Endothelial cell of umbilical vein (primary cell): ENCODE measurements around the gene CSK. TPM values are rescaled to one million over a fixed set of nuclear protein-coding genes. Genes with fewer than 3 reads are reported as not detected.

Experiments used
- BruUV-seq: library from RNA; stranded (reverse); fragments of 400-500 nt; replicated peaks from 2 replicates; lab custom pipeline; 2021; lab: Mats Ljungman, UMichigan
- CTCF ChIA-PET: fragments of 300-600, 350-600 bp; sonication (Branson Sonifier 250); formaldehyde crosslinking; loops from one replicate; lab custom pipeline; 2021; ENCODE audit warnings: antibody characterized with exemption, inconsistent platforms; lab: Charles Lee
- POLR2A ChIA-PET: fragments of 300-600, 350-600 bp; sonication (Branson Sonifier 250); formaldehyde crosslinking; loops from one replicate; lab custom pipeline; 2021; ENCODE audit warnings: antibody characterized with exemption, inconsistent platforms; lab: Charles Lee
- DNase-seq: peaks from one replicate; pipeline ENCODE4 v3.0.0-alpha.2; 2011; ENCODE audit warnings: low read depth, low spot score
- FAIRE-seq: peaks from 2 replicates; lab custom pipeline; 2011; peaks lifted over from hg19 to GRCh38; lab: Jason Lieb, UNC
- H2AFZ ChIP-seq: 2 replicates; pipeline ENCODE4 v1.6.0; 2012; ENCODE audit warnings: low read depth, low read length, control low read depth, inconsistent platforms
- H3K27ac ChIP-seq: 2 replicates; pipeline ENCODE4 v1.5.1; 2011; ENCODE audit warnings: low read depth, mild to moderate bottlenecking, control low read depth, low read length, moderate library complexity; ENCODE audit not compliant: insufficient read depth
- H3K27me3 ChIP-seq, 2 experiments: 2 replicates each; pipeline versions ENCODE4 v1.6.0 to v1.6.1; 2011; ENCODE audit warnings: low read length in 2 of 2, mixed read lengths in 1 of 2; ENCODE audit not compliant: control insufficient read depth in 2 of 2, insufficient read depth in 2 of 2
- H3K36me3 ChIP-seq, 2 experiments: 2 replicates in 1 of 2; 3 replicates in 1 of 2; pipeline ENCODE4 v1.5.1; 2011; ENCODE audit warnings: low read length in 2 of 2, mild to moderate bottlenecking in 1 of 2, moderate library complexity in 1 of 2; ENCODE audit not compliant: control insufficient read depth in 2 of 2, insufficient read depth in 2 of 2; ENCODE audit errors: extremely low read depth in 1 of 2
- H3K4me1 ChIP-seq: 3 replicates; pipeline ENCODE4 v1.5.1; 2011; ENCODE audit warnings: mild to moderate bottlenecking, low read length; ENCODE audit not compliant: control insufficient read depth, insufficient read depth; ENCODE audit errors: extremely low read depth
- H3K4me2 ChIP-seq: 2 replicates; pipeline ENCODE4 v1.6.1; 2011; ENCODE audit warnings: low read length, control low read depth, mixed read lengths; ENCODE audit not compliant: insufficient read depth
- H3K4me3 ChIP-seq, 3 experiments: fragments of 200-600 bp in 1 of 3; sonication (generic), shearing (Covaris generic) in 1 of 3; replicated peaks in 1 of 3; 2 replicates each; pipeline ENCODE4 v1.5.1; 2011 to 2016; ENCODE audit warnings: control low read depth in 3 of 3, low read length in 3 of 3, mild to moderate bottlenecking in 2 of 3, inconsistent platforms in 1 of 3, low read depth in 1 of 3, moderate library complexity in 1 of 3; ENCODE audit not compliant: insufficient read depth in 1 of 3
- H3K79me2 ChIP-seq: 2 replicates; pipeline ENCODE4 v1.6.0; 2012; ENCODE audit warnings: low read length, inconsistent platforms; ENCODE audit not compliant: control insufficient read depth, insufficient read depth
- H3K9ac ChIP-seq: replicated peaks from 2 replicates; pipeline ENCODE3; 2011; ENCODE audit warnings: low read length, control low read depth; ENCODE audit not compliant: insufficient read depth; ENCODE audit errors: extremely low read depth
- H3K9me1 ChIP-seq: replicated peaks from 3 replicates; pipeline ENCODE4 v1.6.0; 2011; ENCODE audit warnings: mild to moderate bottlenecking, low read length; ENCODE audit not compliant: control insufficient read depth, insufficient read depth; ENCODE audit errors: extremely low read depth
- H3K9me3 ChIP-seq: replicated peaks from 2 replicates; pipeline ENCODE4 v1.5.1; 2012; ENCODE audit warnings: low read length, inconsistent platforms; ENCODE audit not compliant: control insufficient read depth, insufficient read depth
- H4K20me1 ChIP-seq: replicated peaks from 2 replicates; pipeline ENCODE3; 2011; ENCODE audit warnings: mild to moderate bottlenecking, low read length; ENCODE audit not compliant: control insufficient read depth, insufficient read depth; ENCODE audit errors: extremely low read depth
- EZH2 ChIP-seq: IDR thresholded peaks from 2 replicates; pipeline ENCODE4 v1.6.1; 2012; ENCODE audit warnings: borderline replicate concordance, low read depth, mild to moderate bottlenecking, moderate library complexity, low read length, inconsistent platforms; ENCODE audit not compliant: severe bottlenecking
- MAX ChIP-seq: IDR thresholded peaks from 2 replicates; pipeline ENCODE4 v1.6.1; 2011; ENCODE audit not compliant: insufficient read depth, insufficient read length
- MYC ChIP-seq: IDR thresholded peaks from one replicate; pipeline ENCODE4 v1.6.1; 2011; ENCODE audit warnings: mild to moderate bottlenecking, low read depth, low read length
- dilution Hi-C: fragments of 300-500 bp; cut with MboI; formaldehyde crosslinking; loops from one replicate; pipeline ENCODE4 v1.15.0; 2019; ENCODE audit warnings: low sequenced_read_pairs; ENCODE audit not compliant: extremely low pct_ligation_motif_present
- intact Hi-C: fragments of 100-400 bp; cut with micrococcal nuclease; formaldehyde crosslinking; loops from one replicate; pipeline ENCODE4 v1.10.0; 2022
- polyA plus RNA-seq, 4 experiments: library from polyadenylated mRNA; depleted of rRNA in 3 of 4; stranded (reverse) in 3 of 4; unstranded in 1 of 4; fragments of >200 nt; gene quantifications; 2 replicates each; pipeline versions ENCODE4 v1.2.1 to v1.2.3, GENCODE V29; 2011 to 2012; ENCODE audit warnings: missing spikeins in 1 of 4
- total RNA-seq: library from RNA; stranded (reverse); gene quantifications from 2 replicates; pipeline ENCODE4 v1.2.3, GENCODE V29; 2021
- TF ChIP-seq, protein P1 (sequence below), 2 donors: IDR thresholded peaks; 1 replicate in 1 of 2; 2 replicates in 1 of 2; pipeline ENCODE4 v1.5.1; 2011; ENCODE audit warnings: low read length in 2 of 2, mild to moderate bottlenecking in 2 of 2, moderate library complexity in 2 of 2, control low read depth in 1 of 2, inconsistent platforms in 1 of 2, low read depth in 1 of 2; ENCODE audit not compliant: insufficient read depth in 1 of 2; ENCODE audit errors: extremely low read depth in 1 of 2

The CSK gene
- total and polyA plus RNA-seq, 2 donors (not counting 3 experiments of a cell fraction or from before 2014, with no cell fraction given), result 41.2 to 104 TPM

DNA sequence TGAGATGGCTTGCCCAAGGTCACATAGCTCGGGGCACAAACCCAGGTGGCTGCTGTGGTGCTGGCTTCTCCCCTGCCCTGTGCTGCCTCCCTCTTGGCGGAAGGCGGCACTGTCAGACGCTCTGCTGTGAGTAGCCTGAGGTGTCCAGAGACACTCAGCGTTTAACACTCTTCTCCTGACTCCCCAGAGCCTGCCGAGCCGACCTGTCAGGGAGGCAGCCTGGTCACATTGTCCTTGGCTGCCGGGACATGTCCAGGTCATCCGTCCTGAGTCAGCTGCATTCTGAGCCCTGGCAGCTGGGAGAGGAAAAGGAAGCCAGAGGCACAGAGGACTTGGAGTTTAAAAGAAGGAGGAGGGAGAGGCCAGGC lies 35.5 kb downstream of the CSK start:
- H3K9me1 ChIP-seq, result no peaks in the 10 kb centered on the region
- H3K4me1 ChIP-seq, result peaks cover 8% of the 10 kb centered on the region
- intact Hi-C loops, result no loop called here
- DNase-seq (peak; percentile 43), FAIRE-seq (peak; percentile 73)
- no peak overlapping the region for H2AFZ ChIP-seq
- ChIA-PET CTCF (interaction anchor here (0.8 to 2.2 kb wide), 6 partner anchors 9 to 133 kb away, joined by 3 to 6 read pairs (median 3); partner anchors contain the start of genes CPLX3 and CSK), POLR2A (interaction anchor here (0.6 kb wide), 1 partner anchor 30 kb away, joined by 4 read pairs; no protein-coding TSS in a partner anchor)
- no peaks in the 10 kb centered on the region for H3K9me3 ChIP-seq
- no TSS peak for BruUV-seq
- H3K36me3 ChIP-seq, result no peaks in the 10 kb centered on the region
- H4K20me1 ChIP-seq, result no peaks in the 10 kb centered on the region
- no peak overlapping the region for H3K4me3 ChIP-seq
- H3K27ac ChIP-seq, result no peak overlapping the region
- H3K9ac ChIP-seq, result no peak overlapping the region
- dilution Hi-C loops, result no loop called here
- H3K27me3 ChIP-seq, result no peaks in the 10 kb centered on the region
- no peak overlapping the region for H3K4me2 ChIP-seq
- TF ChIP-seq MYC (no peak), MAX (no peak)
- TF ChIP-seq, protein P1, sequence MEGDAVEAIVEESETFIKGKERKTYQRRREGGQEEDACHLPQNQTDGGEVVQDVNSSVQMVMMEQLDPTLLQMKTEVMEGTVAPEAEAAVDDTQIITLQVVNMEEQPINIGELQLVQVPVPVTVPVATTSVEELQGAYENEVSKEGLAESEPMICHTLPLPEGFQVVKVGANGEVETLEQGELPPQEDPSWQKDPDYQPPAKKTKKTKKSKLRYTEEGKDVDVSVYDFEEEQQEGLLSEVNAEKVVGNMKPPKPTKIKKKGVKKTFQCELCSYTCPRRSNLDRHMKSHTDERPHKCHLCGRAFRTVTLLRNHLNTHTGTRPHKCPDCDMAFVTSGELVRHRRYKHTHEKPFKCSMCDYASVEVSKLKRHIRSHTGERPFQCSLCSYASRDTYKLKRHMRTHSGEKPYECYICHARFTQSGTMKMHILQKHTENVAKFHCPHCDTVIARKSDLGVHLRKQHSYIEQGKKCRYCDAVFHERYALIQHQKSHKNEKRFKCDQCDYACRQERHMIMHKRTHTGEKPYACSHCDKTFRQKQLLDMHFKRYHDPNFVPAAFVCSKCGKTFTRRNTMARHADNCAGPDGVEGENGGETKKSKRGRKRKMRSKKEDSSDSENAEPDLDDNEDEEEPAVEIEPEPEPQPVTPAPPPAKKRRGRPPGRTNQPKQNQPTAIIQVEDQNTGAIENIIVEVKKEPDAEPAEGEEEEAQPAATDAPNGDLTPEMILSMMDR (IDR thresholded peaks at IDR 0.05; ENCODE audit: extremely low read depth in 1 of 2, insufficient read depth in 1 of 2, low read depth in 1 of 2, low read length in 2 of 2), result peak in 1 of 2 donors; percentile 60
- H3K79me2 ChIP-seq, result no peaks in the 10 kb centered on the region

- no peaks in the 10 kb centered on the region for H3K27me3 ChIP-seq
- no peak overlapping the region for H3K27ac ChIP-seq
- DNase-seq, result no peak
- peaks cover 8% of the 10 kb centered on the region for H3K4me1 ChIP-seq
- no peak overlapping the region for H2AFZ ChIP-seq
- no peak for FAIRE-seq
- no peak overlapping the region for H3K4me3 ChIP-seq
- no peaks in the 10 kb centered on the region for H3K79me2 ChIP-seq
- H3K9ac ChIP-seq, result no peak overlapping the region
- H3K9me3 ChIP-seq, result no peaks in the 10 kb centered on the region
- BruUV-seq, result no TSS peak
- no peaks in the 10 kb centered on the region for H3K9me1 ChIP-seq
- ChIA-PET CTCF (interaction anchor here (0.7 to 1.5 kb wide), 2 partner anchors 15 to 51 kb away, joined by 3 to 4 read pairs; no protein-coding TSS in a partner anchor), POLR2A (interaction anchor here (0.5 kb wide), 1 partner anchor 84 kb away, joined by 4 read pairs; no protein-coding TSS in a partner anchor)
- no peak for TF ChIP-seq EZH2
- TF ChIP-seq, protein P1 (IDR thresholded peaks at IDR 0.05; ENCODE audit: extremely low read depth in 1 of 2, insufficient read depth in 1 of 2, low read depth in 1 of 2, low read length in 2 of 2), result no peak
- H3K36me3 ChIP-seq, result no peaks in the 10 kb centered on the region
- H4K20me1 ChIP-seq, result no peaks in the 10 kb centered on the region
- H3K4me2 ChIP-seq, result no peak overlapping the region
- dilution Hi-C loops, result no loop called here
- intact Hi-C loops, result no loop called here
Observed at GRCh38 chr15:74820056-74820455, 38.2 kb downstream of the CSK start.
